ENCODE data around the gene HNF4A. TPM values are rescaled to one million over a fixed set of nuclear protein-coding genes. Genes with fewer than 3 reads are reported as not detected.

Gene HNF4A
- total and polyA plus RNA-seq, 2 donors (not counting 1 experiment from before 2014, with no cell fraction given), result not detected

Small RNA genes lying within 50 kb of the gene (small RNA-seq; reads per million reads assigned to genes)
- not detected for gene MIR3646 (ENCODE audit: insufficient read length, low read depth, low replicate concordance)
- gene RF00019 (ENCODE audit: insufficient read length, low read depth, low replicate concordance), result not detected
- not detected for gene RPL37AP1 (ENCODE audit: insufficient read length, low read depth, low replicate concordance)

Other genes starting within 250 kb of the HNF4A start
- gene JPH2, start 168.5 kb upstream of the HNF4A start, total RNA-seq, result 0.10 and 0.17 TPM in 2 replicates
- gene JPH2, start 168.5 kb upstream of the HNF4A start, polyA plus RNA-seq, result not detected in 2 replicates
- 80.0 and 85.4 TPM in 2 replicates for gene OSER1, start 144.9 kb upstream of the HNF4A start, total RNA-seq
- gene OSER1, start 144.9 kb upstream of the HNF4A start, polyA plus RNA-seq, result 130 and 218 TPM in 2 replicates
- not detected in 2 replicates for gene GDAP1L1, start 108.4 kb upstream of the HNF4A start, total RNA-seq
- gene GDAP1L1, start 108.4 kb upstream of the HNF4A start, polyA plus RNA-seq, result not detected in 2 replicates
- 4.0 and 4.3 TPM in 2 replicates for gene FITM2, start 44.5 kb upstream of the HNF4A start, total RNA-seq
- 2.0 and 2.9 TPM in 2 replicates for gene FITM2, start 44.5 kb upstream of the HNF4A start, polyA plus RNA-seq
- gene R3HDML, start 18.7 kb upstream of the HNF4A start, total RNA-seq, result not detected in 2 replicates
- gene R3HDML, start 18.7 kb upstream of the HNF4A start, polyA plus RNA-seq, result not detected in 2 replicates
- 26.8 and 27.8 TPM in 2 replicates for gene TTPAL, start 120.2 kb downstream of the HNF4A start, total RNA-seq
- 4.0 and 5.1 TPM in 2 replicates for gene TTPAL, start 120.2 kb downstream of the HNF4A start, polyA plus RNA-seq
- 51.6 and 56.7 TPM in 2 replicates for gene SERINC3, start 166.4 kb downstream of the HNF4A start, total RNA-seq
- 27.3 and 31.4 TPM in 2 replicates for gene SERINC3, start 166.4 kb downstream of the HNF4A start, polyA plus RNA-seq
- 117 and 128 TPM in 2 replicates for gene PKIG, start 226.9 kb downstream of the HNF4A start, total RNA-seq
- 161 and 168 TPM in 2 replicates for gene PKIG, start 226.9 kb downstream of the HNF4A start, polyA plus RNA-seq

All from B cell (primary cell).